ENCODE data around the gene FYB1.
"Not testable (repeated sequence)": the region's sequence is repeated elsewhere in the genome, so short reads cannot be mapped to it uniquely, and the experiment has no call there.

Gene FYB1

GRCh38 chr5:39226558-39226957, 7.2 kb upstream of the FYB1 start:
- no peak for DNase-seq

GRCh38 chr5:39226100-39226451, 6.7 kb upstream of the FYB1 start:
- DNase-seq, result no peak

- DNase-seq, result no peak
These were observed 6.2 kb upstream of the FYB1 start for GRCh38 chr5:39225405-39226099.

GRCh38 chr5:39224196-39224761, 4.9 kb upstream of the FYB1 start:
- DNase-seq, result peak; percentile 47

GRCh38 chr5:39223565-39224156, 4.3 kb upstream of the FYB1 start:
- DNase-seq, result no peak

- not testable (repeated sequence) for DNase-seq
These were observed 2.3 kb upstream of the FYB1 start for GRCh38 chr5:39221671-39222070.

- DNase-seq, result no peak
These were observed 1.1 kb upstream of the FYB1 start for GRCh38 chr5:39220280-39221030.

GRCh38 chr5:39218482-39219402, 621 bp downstream of the FYB1 start:
- DNase-seq, result no peak

GRCh38 chr5:39217365-39218281, 1.7 kb downstream of the FYB1 start:
- peak; percentile 71 for DNase-seq

- no peak for DNase-seq
These were observed 2.7 kb downstream of the FYB1 start for GRCh38 chr5:39216631-39217030.

GRCh38 chr5:39215857-39216256, 3.5 kb downstream of the FYB1 start:
- no peak for DNase-seq

- no peak for DNase-seq
These were observed 4.3 kb downstream of the FYB1 start for GRCh38 chr5:39214912-39215709.

GRCh38 chr5:39213447-39214207, 5.7 kb downstream of the FYB1 start:
- no peak for DNase-seq

- DNase-seq, result no peak
These were observed 7.6 kb downstream of the FYB1 start for GRCh38 chr5:39211773-39212172.

- DNase-seq, result no peak
These were observed 9.4 kb downstream of the FYB1 start for GRCh38 chr5:39209924-39210323.

GRCh38 chr5:39208471-39208870, 10.9 kb downstream of the FYB1 start:
- no peak for DNase-seq

- DNase-seq, result no peak
These were observed 11.9 kb downstream of the FYB1 start for GRCh38 chr5:39207345-39208045.

- no peak for DNase-seq
These were observed 12.6 kb downstream of the FYB1 start for GRCh38 chr5:39206630-39207321.

GRCh38 chr5:39205550-39205949, 13.8 kb downstream of the FYB1 start:
- DNase-seq, result no peak
